Stomach (tissue), 9 donors: Measurements from ENCODE around the gene ATP11B. TPM values are rescaled to one million over a fixed set of nuclear protein-coding genes. Genes with fewer than 3 reads are reported as not detected.

Experiments used
- DNase-seq, 2 donors: peaks; one replicate each; pipeline versions ENCODE4 v3.0.0 to v3.0.0-alpha.2; 2013 to 2019
- H3K27ac ChIP-seq, 5 donors: fragments of 200-600 bp in 4 of 5; sonication (generic) in 4 of 5; one replicate each; pipeline ENCODE4 v1.5.1; 2013 to 2019; ENCODE audit warnings: mild to moderate bottlenecking in 1 of 5, moderate library complexity in 1 of 5
- H3K27me3 ChIP-seq, 3 donors: fragments of 200-600 bp; sonication (generic); one replicate each; pipeline ENCODE4 v1.5.1; 2017 to 2019; ENCODE audit warnings: mixed run types in 1 of 3
- H3K36me3 ChIP-seq, 4 donors: fragments of 200-600 bp; sonication (generic); 1 replicate in 3 of 4; 2 replicates in 1 of 4; pipeline ENCODE4 v1.5.1; 2016 to 2019
- H3K4me1 ChIP-seq, 4 donors: fragments of 200-600 bp; sonication (generic); one replicate each; pipeline ENCODE4 v1.5.1; 2016 to 2019
- H3K4me3 ChIP-seq, 4 donors: fragments of 200-600 bp; sonication (generic) in 3 of 4; one replicate each; pipeline ENCODE4 v1.5.1; 2016 to 2019; ENCODE audit warnings: mild to moderate bottlenecking in 1 of 4
- H3K9me3 ChIP-seq, 4 donors: fragments of 200-600 bp; sonication (generic); one replicate each; pipeline ENCODE4 v1.5.1; 2016 to 2019
- EP300 ChIP-seq: sonication (generic); formaldehyde crosslinking; IDR thresholded peaks from one replicate; pipeline ENCODE4 v1.6.1; 2017; ENCODE audit warnings: antibody characterized with exemption
- POLR2A ChIP-seq, 4 donors: fragments of 450-650 bp; IDR thresholded peaks; one replicate each; pipeline ENCODE4 v1.6.1; 2016; ENCODE audit warnings: antibody characterized with exemption in 4 of 4, control low read depth in 2 of 4, mild to moderate bottlenecking in 1 of 4, moderate library complexity in 1 of 4
- POLR2AphosphoS5 ChIP-seq, 3 donors: sonication (generic); formaldehyde crosslinking; IDR thresholded peaks; one replicate each; pipeline ENCODE4 v1.6.1; 2016; ENCODE audit warnings: antibody characterized with exemption in 3 of 3
- WGBS, 5 donors: extraction: QIAGEN DNeasy Blood & Tissue Kit in 3 of 5; methylation state at CpG; one replicate each; pipeline versions ENCODE4 v1.1.5 to v1.1.7; 2013 to 2018; 5-methylcytosine and 5-hydroxymethylcytosine counted together
- intact Hi-C: fragments of 100-400 bp; cut with DNase I; formaldehyde crosslinking; loops from one replicate; pipeline ENCODE4 v1.15.1; 2023; ENCODE audit warnings: low total_unique reads
- polyA plus RNA-seq, 3 donors: library from polyadenylated mRNA; stranded (reverse); fragments of 200-250 nt; gene quantifications; one replicate each; pipeline ENCODE4 v1.2.3, GENCODE V29; 2013
- total RNA-seq, 5 donors: library from RNA; depleted of rRNA; stranded (reverse); fragments of >200 nt; gene quantifications; one replicate each; pipeline versions ENCODE4 v1.1.0 to v1.2.3, GENCODE V29; 2014 to 2016
- TF ChIP-seq, protein P1 (sequence below), 7 experiments: fragments of 450-650 bp in 4 of 7; fragments of 200-600 bp in 3 of 7; sonication (generic) in 3 of 7; IDR thresholded peaks; one replicate each; pipeline ENCODE4 v1.5.1; 2016 to 2019; ENCODE audit warnings: antibody characterized with exemption in 7 of 7, control low read depth in 2 of 7, mild to moderate bottlenecking in 1 of 7
- donor health status: healthy with polysubstance abuse.
- donor health status: Bipolar disorder and iron deficiency.
- donor health status: healthy.

ATP11B gene
- total and polyA plus RNA-seq, 8 donors = 9.6 to 449 (median 120) TPM

DNA sequence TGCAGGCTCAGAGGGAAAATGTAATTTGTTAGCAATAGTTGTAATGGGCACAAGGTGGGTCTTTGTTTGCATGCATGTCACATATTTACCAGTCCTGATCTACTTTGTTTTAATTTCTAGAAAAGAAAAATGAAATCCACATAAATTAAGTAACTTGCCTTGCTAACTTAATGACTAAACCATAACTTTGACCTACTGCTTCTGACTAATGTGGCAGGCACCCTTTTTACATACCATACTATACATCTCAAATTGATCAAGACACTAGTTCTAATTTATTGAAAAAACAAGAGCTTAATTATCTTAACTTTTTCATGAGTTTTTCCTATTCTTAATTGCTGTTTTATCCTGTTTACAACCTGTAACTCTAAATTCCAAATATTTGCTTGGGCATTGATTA is 93.2 kb downstream of the ATP11B start:
- intact Hi-C loops = no loop called here
- H3K36me3 ChIP-seq = peaks cover 0 to 89% (median 76%) of the 10 kb centered on the region in 4 donors

DNA sequence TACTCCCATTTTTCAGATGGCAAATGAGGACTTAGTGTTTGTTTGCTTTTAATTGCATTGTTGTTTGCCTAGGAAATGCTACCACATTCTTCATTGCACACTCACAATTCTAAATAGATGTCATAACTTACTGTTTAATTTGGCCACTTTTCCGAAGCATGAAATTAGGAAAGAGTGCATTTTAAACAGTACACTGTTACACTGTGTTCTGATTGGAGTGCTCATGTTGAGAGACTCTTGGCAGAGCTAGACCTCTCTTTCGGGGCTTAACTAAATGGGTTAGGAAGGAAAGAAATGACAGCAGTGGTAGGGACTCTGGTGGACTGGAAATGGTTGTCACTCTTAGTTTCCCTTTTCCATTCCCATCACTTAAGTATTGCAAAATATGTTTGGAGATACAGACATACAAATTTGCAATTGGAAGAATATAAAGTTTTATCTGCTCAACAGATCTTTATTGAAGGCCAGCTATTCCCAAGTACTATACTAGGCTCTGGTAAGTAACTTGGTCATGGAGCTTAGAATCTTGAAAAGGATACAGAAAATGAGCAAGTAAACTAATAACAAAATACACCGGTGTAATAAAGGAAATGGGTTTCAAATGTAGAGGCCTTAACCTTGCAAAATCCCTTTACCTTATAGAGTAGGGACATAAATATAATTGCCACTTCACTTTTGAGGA is 96.8 kb downstream of the ATP11B start:
- H3K27me3 ChIP-seq = no peaks in the 10 kb centered on the region
- peaks cover 0 to 92% (median 81%) of the 10 kb centered on the region in 4 donors for H3K36me3 ChIP-seq
- H3K9me3 ChIP-seq = no peaks in the 10 kb centered on the region
- H3K4me3 ChIP-seq = no peak overlapping the region
- WGBS, 5 donors = 73 to 91% (median 87%) methylated on average over 3 of the region's 3 CpGs
- peaks cover 0 to 15% (median 0%) of the 10 kb centered on the region in 4 donors for H3K4me1 ChIP-seq
- H3K27ac ChIP-seq = no peak overlapping the region
- DNase-seq = no peak
- no peak for TF ChIP-seq EP300
- TF ChIP-seq, protein P1, sequence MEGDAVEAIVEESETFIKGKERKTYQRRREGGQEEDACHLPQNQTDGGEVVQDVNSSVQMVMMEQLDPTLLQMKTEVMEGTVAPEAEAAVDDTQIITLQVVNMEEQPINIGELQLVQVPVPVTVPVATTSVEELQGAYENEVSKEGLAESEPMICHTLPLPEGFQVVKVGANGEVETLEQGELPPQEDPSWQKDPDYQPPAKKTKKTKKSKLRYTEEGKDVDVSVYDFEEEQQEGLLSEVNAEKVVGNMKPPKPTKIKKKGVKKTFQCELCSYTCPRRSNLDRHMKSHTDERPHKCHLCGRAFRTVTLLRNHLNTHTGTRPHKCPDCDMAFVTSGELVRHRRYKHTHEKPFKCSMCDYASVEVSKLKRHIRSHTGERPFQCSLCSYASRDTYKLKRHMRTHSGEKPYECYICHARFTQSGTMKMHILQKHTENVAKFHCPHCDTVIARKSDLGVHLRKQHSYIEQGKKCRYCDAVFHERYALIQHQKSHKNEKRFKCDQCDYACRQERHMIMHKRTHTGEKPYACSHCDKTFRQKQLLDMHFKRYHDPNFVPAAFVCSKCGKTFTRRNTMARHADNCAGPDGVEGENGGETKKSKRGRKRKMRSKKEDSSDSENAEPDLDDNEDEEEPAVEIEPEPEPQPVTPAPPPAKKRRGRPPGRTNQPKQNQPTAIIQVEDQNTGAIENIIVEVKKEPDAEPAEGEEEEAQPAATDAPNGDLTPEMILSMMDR (IDR thresholded peaks at IDR 0.05) = no peak
- no peak for TF ChIP-seq POLR2A (IDR thresholded peaks at IDR 0.05)
- TF ChIP-seq POLR2AphosphoS5 (IDR thresholded peaks at IDR 0.05) = no peak
- intact Hi-C loops = no loop called here

More for the DNA sequence above, 93.2 kb downstream of the ATP11B start:
- Histone ChIP-seq H3K4me3 (no peak overlapping the region), H3K27me3 (no peaks in the 10 kb centered on the region), H3K27ac (no peak overlapping the region), H3K4me1 (peaks cover 0 to 17% (median 0%) of the 10 kb centered on the region in 4 donors), H3K9me3 (no peaks in the 10 kb centered on the region)
- no peak for TF ChIP-seq POLR2AphosphoS5 (IDR thresholded peaks at IDR 0.05)
- TF ChIP-seq POLR2A (IDR thresholded peaks at IDR 0.05) = no peak
- TF ChIP-seq, protein P1 (IDR thresholded peaks at IDR 0.05) = no peak
- no peak for TF ChIP-seq EP300
- no peak for DNase-seq

DNA sequence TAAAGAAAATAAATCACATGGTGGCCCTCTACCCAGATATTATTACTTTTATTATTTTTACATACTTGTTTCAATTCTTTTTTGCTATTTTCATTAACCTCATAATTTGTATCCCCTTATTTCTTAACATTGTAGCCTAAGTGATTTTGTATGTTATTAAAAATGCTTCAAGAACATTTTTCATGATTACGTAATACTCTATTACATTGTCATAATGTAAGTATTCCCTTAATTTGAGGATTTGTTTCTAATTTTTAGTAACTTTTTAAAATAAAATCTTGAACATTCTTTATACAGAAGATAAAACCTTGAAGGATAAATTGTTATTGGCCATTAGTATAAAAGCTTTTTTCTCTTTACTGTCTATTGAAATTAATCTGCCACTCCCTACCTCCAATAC is 98.1 kb downstream of the ATP11B start:
- H3K36me3 ChIP-seq = peaks cover 0 to 92% (median 88%) of the 10 kb centered on the region in 4 donors
- intact Hi-C loops = no loop called here
- TF ChIP-seq POLR2A (IDR thresholded peaks at IDR 0.05) (no peak), EP300 (no peak), POLR2AphosphoS5 (IDR thresholded peaks at IDR 0.05) (no peak)
- TF ChIP-seq, protein P1 (IDR thresholded peaks at IDR 0.05) = no peak
- H3K4me3 ChIP-seq = no peak overlapping the region
- no peak for DNase-seq
- no peaks in the 10 kb centered on the region for H3K27me3 ChIP-seq
- no peaks in the 10 kb centered on the region for H3K9me3 ChIP-seq
- peaks cover 0 to 7% (median under 1%) of the 10 kb centered on the region in 4 donors for H3K4me1 ChIP-seq
- WGBS, 5 donors = 98 to 100% (median 99%) methylated on average over 1 of the region's 1 CpG
- no peak overlapping the region for H3K27ac ChIP-seq

DNA sequence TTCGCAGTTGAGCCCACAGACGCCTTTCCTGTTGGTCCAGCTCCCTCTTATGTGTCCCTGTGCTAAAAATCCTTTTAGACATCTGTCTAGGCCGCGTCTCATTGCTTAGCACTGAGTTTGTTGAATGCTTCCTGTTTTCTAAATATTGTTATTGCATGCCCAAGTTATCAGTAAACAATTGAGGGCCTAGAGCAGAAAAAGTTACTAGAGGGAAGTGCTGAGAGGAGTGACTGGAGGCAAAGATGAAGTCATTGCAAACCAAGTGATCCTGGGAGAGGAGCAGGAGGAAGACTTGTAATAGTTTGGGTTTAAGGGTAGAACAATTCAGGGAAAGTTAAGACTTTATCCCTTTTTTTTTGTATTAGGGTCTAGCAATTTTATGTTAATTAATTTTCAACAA is 98.9 kb downstream of the ATP11B start:
- WGBS, 5 donors = 85 to 97% (median 92%) methylated on average over 4 of the region's 4 CpGs
- TF ChIP-seq POLR2AphosphoS5 (IDR thresholded peaks at IDR 0.05) = no peak
- TF ChIP-seq, protein P1 (IDR thresholded peaks at IDR 0.05) = no peak
- no peak for TF ChIP-seq EP300
- no peak for TF ChIP-seq POLR2A (IDR thresholded peaks at IDR 0.05)
- Histone ChIP-seq H3K4me3 (no peak overlapping the region), H3K36me3 (peaks cover 0 to 93% (median 87%) of the 10 kb centered on the region in 4 donors), H3K9me3 (no peaks in the 10 kb centered on the region), H3K27me3 (no peaks in the 10 kb centered on the region), H3K4me1 (peaks cover 0 to 7% (median 0%) of the 10 kb centered on the region in 4 donors), H3K27ac (no peak overlapping the region)
- no peak for DNase-seq
- intact Hi-C loops = no loop called here
